HUES64 (cell line): Measurements from ENCODE around the gene CYP2D6.
"Not testable (repeated sequence)": the region's sequence is repeated elsewhere in the genome, so short reads cannot be mapped to it uniquely, and the experiment has no call there.

Experiments
- H3K27ac ChIP-seq: 2 replicates; pipeline ENCODE4 v1.7.0; 2013; ENCODE audit warnings: low read depth, low read length, inconsistent platforms
- H3K27me3 ChIP-seq: 2 replicates; pipeline ENCODE4 v1.6.1; 2013; ENCODE audit warnings: mild to moderate bottlenecking, low read length; ENCODE audit not compliant: insufficient read depth
- H3K36me3 ChIP-seq: 2 replicates; pipeline ENCODE4 v1.6.1; 2013; ENCODE audit warnings: mild to moderate bottlenecking, low read length; ENCODE audit not compliant: insufficient read depth
- H3K4me1 ChIP-seq: 2 replicates; pipeline ENCODE4 v1.6.1; 2013; ENCODE audit warnings: mild to moderate bottlenecking, low read length, moderate library complexity; ENCODE audit not compliant: insufficient read depth
- H3K4me3 ChIP-seq: 2 replicates; pipeline ENCODE4 v1.5.1; 2013; ENCODE audit warnings: mild to moderate bottlenecking, low read length, moderate library complexity
- H3K9ac ChIP-seq: 2 replicates; pipeline ENCODE4 v1.6.1; 2013; ENCODE audit warnings: mild to moderate bottlenecking, low read depth, low read length
- H3K9me3 ChIP-seq: 2 replicates; pipeline ENCODE4 v1.6.1; 2013; ENCODE audit warnings: low read depth, low read length; ENCODE audit not compliant: insufficient read depth
- WGBS: fragments of 150-250, 120-280 bp; methylation state at CpG from one replicate; pipeline ENCODE4 v1.1.7; 2013; ENCODE audit warnings: missing lambda C conversion rate; 5-methylcytosine and 5-hydroxymethylcytosine counted together

Gene CYP2D6

DNA sequence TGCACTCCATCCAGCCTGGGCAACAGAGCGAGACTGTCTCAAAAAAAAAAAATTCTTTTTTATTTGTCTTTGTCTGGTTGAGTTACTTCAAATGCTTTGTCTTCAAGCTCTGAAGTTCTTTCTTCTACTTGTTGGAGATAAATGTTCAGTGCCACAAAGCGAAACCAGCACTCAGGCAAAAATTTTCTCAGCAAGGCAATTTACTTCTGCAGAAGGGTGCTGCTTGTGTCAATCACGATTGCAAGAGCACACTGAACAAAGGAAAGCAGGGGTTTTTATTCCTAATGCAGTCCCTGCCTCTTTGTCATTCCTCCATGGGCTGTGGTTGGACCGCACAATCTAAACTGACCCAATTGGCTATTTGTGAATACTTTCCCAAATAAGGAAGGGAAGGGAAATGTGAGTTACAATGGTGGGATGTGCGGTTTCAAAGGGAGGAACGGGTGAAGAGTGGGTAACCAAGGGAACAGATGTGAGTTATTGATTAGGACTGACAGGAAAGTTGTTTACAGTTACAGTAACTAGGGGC, 26.2 kb downstream of the CYP2D6 start:
- H3K4me1 ChIP-seq, H3K27me3 ChIP-seq, H3K36me3 ChIP-seq, H3K9ac ChIP-seq, H3K27ac ChIP-seq, H3K4me3 ChIP-seq: not testable (repeated sequence)
- H3K9me3 ChIP-seq: peaks cover 38% of the 10 kb centered on the region
- 94% methylated on average over 6 of the region's 6 CpGs for WGBS

GRCh38 chr22:42101199-42101598, 29.4 kb downstream of the CYP2D6 start:
- Histone ChIP-seq H3K9ac (no peak overlapping the region), H3K4me3 (no peak overlapping the region), H3K36me3 (no peaks in the 10 kb centered on the region), H3K27me3 (no peaks in the 10 kb centered on the region), H3K27ac (no peak overlapping the region), H3K4me1 (no peaks in the 10 kb centered on the region), H3K9me3 (peaks cover 40% of the 10 kb centered on the region)
- WGBS: 91% methylated on average over 3 of the region's 3 CpGs

- Histone ChIP-seq H3K27me3 (no peaks in the 10 kb centered on the region), H3K9me3 (peaks cover under 1% of the 10 kb centered on the region; the same call in 1 of the 2 replicates), H3K4me3 (peak overlapping the region; percentile 95), H3K9ac (peak overlapping the region; percentile 46), H3K27ac (no peak overlapping the region; the same call in 1 of the 2 replicates), H3K36me3 (peaks cover 17% of the 10 kb centered on the region), H3K4me1 (no peaks in the 10 kb centered on the region)
- 44% methylated on average over 6 of the region's 7 CpGs for whole genome bisulfite sequencing
These were observed 39.2 kb downstream of the CYP2D6 start for GRCh38 chr22:42091455-42091782.

DNA sequence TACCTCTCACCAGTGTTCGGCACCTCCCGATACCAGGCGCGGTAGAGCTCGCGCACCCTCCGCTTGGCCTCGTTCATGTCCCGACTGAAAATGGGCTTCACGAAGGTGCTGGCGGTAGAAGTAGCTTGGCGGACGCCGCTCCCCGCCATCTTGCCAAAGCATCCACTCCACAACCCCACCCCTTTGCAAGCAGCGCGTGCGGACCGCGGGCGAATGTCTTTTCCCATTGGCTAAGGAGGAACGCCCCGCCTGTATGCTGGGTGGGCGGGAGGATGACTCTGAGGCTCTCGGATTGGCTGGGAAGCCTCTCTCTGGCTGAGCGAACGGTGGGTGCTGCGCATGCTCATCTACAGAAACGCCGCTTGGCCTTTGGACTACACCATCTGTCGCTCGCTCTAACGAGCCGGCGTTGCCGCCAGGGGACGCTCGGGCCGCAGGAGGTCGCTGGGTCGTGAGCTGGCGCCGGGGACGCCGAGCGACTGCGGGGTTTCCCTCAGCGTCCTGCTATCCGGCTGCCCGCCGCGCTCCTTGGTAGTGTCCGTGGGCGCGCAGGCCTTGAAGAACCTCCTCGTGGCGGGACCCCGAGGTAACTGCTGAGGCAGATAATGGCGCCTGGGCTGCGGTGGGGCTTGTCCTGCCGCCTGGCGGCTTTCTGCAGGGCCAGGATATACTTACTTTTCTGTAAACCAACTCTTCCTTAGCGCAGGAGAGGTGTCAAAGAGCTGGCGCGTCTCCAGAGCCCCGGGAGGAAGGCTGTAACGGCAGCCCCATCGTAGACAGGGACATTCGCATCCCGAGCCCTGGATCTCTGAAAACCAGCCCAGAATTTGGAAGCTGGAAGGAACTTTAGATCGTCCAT, 39.8 kb downstream of the CYP2D6 start, which contains the start of gene NDUFA6:
Gene NDUFA6, minus strand, starts transcription at position 177 of the 859 bp plus-strand sequence. Its CDS starts 28 bp downstream, at position 149.
- Histone ChIP-seq H3K4me1 (no peaks in the 10 kb centered on the region), H3K27me3 (no peaks in the 10 kb centered on the region), H3K9me3 (no peaks in the 10 kb centered on the region; the same call in 1 of the 2 replicates), H3K36me3 (peaks cover 23% of the 10 kb centered on the region), H3K27ac (peak within 1 kb of the TSS; percentile 90), H3K4me3 (peak within 1 kb of the TSS; percentile 95), H3K9ac (peak within 1 kb of the TSS; percentile 97)
- WGBS: under 1% methylated on average over 71 of the region's 71 CpGs

DNA sequence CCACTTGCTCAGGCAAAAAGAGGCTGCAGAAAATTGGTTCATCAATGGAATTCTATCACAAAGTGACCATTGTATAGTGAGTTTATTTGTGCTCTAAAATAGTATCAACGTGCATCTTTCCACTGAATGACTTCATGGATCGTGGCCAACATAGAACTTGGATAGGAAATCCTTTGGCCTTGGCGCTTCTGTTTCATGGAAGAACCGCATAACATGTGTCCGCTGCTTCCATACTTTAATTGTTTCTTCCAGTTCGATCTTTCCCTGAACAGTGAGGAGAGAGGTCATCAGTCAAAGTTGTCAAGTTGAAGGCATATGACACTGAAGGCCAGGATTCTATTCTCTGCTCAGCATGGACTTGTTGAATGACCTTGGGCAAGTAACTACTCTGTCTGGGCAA, 44.6 kb downstream of the CYP2D6 start:
- no peaks in the 10 kb centered on the region; the same call in 1 of the 2 replicates for H3K9me3 ChIP-seq
- H3K4me3 ChIP-seq: no peak overlapping the region
- H3K36me3 ChIP-seq: peaks cover 58% of the 10 kb centered on the region
- H3K27ac ChIP-seq: no peak overlapping the region
- no peak overlapping the region for H3K9ac ChIP-seq
- H3K4me1 ChIP-seq: no peaks in the 10 kb centered on the region
- no peaks in the 10 kb centered on the region for H3K27me3 ChIP-seq
- 96% methylated on average over 6 of the region's 6 CpGs for WGBS

- Histone ChIP-seq H3K4me1 (peaks cover 6% of the 10 kb centered on the region; the same call in 1 of the 2 replicates), H3K9ac (no peak overlapping the region), H3K9me3 (no peaks in the 10 kb centered on the region; the same call in 1 of the 2 replicates), H3K4me3 (no peak overlapping the region), H3K27me3 (no peaks in the 10 kb centered on the region), H3K36me3 (peaks cover 58% of the 10 kb centered on the region), H3K27ac (no peak overlapping the region)
- WGBS: 94% methylated on average over 8 of the region's 8 CpGs
These were observed 45.7 kb downstream of the CYP2D6 start for GRCh38 chr22:42084874-42085273.

GRCh38 chr22:42083119-42083518, 47.5 kb downstream of the CYP2D6 start:
- no peak overlapping the region for H3K4me3 ChIP-seq
- WGBS: 98% methylated on average over 4 of the region's 4 CpGs
- peaks cover 6% of the 10 kb centered on the region; the same call in 1 of the 2 replicates for H3K4me1 ChIP-seq
- no peak overlapping the region for H3K27ac ChIP-seq
- H3K9me3 ChIP-seq: no peaks in the 10 kb centered on the region
- H3K36me3 ChIP-seq: peaks cover 50% of the 10 kb centered on the region
- no peaks in the 10 kb centered on the region for H3K27me3 ChIP-seq
- H3K9ac ChIP-seq: no peak overlapping the region

GRCh38 chr22:42080287-42080686, 50.3 kb downstream of the CYP2D6 start:
- H3K36me3 ChIP-seq: peaks cover 33% of the 10 kb centered on the region
- 17% methylated on average over 13 of the region's 14 CpGs for WGBS
- peaks cover 6% of the 10 kb centered on the region; the same call in 1 of the 2 replicates for H3K4me1 ChIP-seq

DNA sequence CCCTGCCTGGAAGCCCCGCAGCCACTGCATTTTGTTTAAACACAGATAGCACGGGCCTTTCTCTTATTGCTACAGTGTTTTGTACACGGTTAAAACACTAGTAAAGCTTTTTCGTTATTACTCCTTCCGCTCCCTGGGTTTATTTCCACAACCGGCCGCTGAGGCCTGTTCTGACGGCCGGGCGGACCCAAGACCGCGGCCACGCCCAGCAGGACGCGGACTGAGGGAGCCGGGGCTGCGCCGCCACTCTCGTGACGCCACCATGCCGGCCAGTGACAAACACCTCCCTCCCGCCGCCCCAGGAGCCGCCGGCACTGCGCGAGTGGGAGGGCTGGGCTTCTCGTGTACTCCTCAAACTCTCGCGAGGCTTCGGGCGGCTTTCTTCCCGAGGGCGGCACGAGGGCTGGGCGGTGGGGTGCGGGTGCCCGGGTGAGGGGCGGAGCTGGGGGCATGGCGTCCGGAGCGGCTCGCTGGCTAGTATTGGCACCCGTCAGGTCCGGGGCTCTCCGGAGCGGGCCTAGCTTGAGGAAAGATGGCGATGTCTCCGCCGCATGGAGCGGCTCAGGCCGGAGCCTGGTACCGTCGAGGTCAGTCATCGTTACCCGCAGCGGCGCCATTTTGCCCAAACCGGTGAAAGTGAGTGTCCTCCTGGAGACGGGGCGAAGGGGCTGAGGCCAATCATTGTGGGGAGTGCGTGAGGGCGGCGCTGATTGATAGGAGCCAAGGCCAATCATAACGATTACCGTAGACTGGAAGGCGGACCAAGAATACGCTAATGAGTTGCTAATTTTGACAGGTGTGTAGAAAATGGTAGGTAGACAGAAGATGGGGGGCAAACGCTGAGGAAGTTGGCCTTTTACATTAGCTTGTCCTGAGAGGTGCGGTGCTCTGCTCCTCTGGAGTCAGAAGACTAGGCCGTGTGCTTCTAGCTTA, 51.0 kb downstream of the CYP2D6 start, which contains the start of gene SMDT1:
Gene SMDT1, plus strand, starts transcription at position 382 of the 933 bp plus-strand sequence. Its CDS starts 69 bp downstream, at position 451.
- H3K27ac ChIP-seq: peak within 1 kb of the TSS; percentile 89
- WGBS: 2% methylated on average over 71 of the region's 71 CpGs

More at GRCh38 chr22:42080287-42080686, 50.3 kb downstream of the CYP2D6 start:
- peak overlapping the region; percentile 84 for H3K4me3 ChIP-seq
- peak overlapping the region; percentile 27; the same call in 1 of the 2 replicates for H3K9ac ChIP-seq
- H3K27ac ChIP-seq: no peak overlapping the region
- H3K27me3 ChIP-seq: no peaks in the 10 kb centered on the region
- no peaks in the 10 kb centered on the region for H3K9me3 ChIP-seq

DNA sequence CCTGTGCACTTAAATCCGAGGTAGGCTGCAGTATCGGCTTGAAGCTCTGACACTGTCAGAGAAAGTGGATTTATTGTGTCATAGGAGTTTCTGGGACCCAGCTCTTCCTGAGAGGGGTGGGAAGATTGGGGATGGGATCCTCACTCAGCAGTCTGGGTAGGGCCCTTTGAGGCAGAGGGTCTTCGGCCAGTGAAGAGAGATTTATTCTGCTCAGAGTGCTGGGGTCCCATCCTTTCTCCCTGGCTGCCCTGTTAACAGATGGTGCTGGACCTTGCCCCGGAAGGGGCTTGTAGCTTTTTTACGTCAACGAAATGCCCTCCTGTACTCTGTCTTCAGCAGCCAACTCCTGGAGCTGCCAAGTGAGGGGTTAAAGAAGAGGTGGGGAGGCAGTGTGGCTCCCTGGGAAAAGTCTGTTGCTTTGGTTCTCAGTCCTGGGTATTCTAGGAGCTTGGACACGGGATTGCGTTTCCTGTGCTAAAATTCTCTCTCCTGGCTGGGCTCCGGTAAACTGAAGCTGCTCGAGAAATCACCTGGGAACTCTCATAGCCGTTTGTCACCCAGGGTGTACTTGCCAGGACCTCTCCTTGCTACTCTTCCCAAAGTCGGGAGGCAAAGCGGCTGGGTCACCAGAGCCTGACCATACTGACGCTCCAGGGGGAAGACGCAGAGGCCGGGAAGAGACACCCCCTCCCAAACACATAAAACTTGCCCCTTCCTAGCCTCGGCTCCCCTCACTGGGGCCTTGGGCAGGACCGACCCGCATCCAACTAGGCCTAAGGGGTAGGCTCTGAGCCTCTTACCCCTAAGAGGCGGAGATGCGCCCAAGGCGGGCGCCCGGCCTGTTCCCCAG, 51.9 kb downstream of the CYP2D6 start:
- H3K4me3 ChIP-seq: peak overlapping the region; percentile 84
- peak overlapping the region; percentile 93 for H3K9ac ChIP-seq
- H3K36me3 ChIP-seq: peaks cover 23% of the 10 kb centered on the region
- 72% methylated on average over 24 of the region's 24 CpGs for WGBS
- H3K27me3 ChIP-seq: peaks cover 6% of the 10 kb centered on the region
- no peaks in the 10 kb centered on the region for H3K9me3 ChIP-seq
- peak overlapping the region; percentile 89 for H3K27ac ChIP-seq
- peaks cover 14% of the 10 kb centered on the region; the same call in 1 of the 2 replicates for H3K4me1 ChIP-seq

More for the DNA sequence above, 51.0 kb downstream of the CYP2D6 start, which contains the start of gene SMDT1:
- Histone ChIP-seq H3K9me3 (no peaks in the 10 kb centered on the region), H3K27me3 (no peaks in the 10 kb centered on the region), H3K4me1 (peaks cover 11% of the 10 kb centered on the region; the same call in 1 of the 2 replicates), H3K4me3 (peak within 1 kb of the TSS; percentile 84), H3K36me3 (peaks cover 26% of the 10 kb centered on the region), H3K9ac (peak within 1 kb of the TSS; percentile 93)
